HepG2 (cell line): ENCODE data around the gene TUBB4B. TPM values are rescaled to one million over a fixed set of nuclear protein-coding genes. Genes with fewer than 3 reads are reported as not detected.
A peak's percentile ranks its signal among the peaks of the same experiment; 100 is the strongest.

Experiments used
- CEBPB ChIP-seq: IDR thresholded peaks from 2 replicates; pipeline ENCODE4 v1.6.1; 2011; ENCODE audit warnings: low read depth, low read length, improper control_type of control experiment, borderline replicate concordance
- CREM ChIP-seq, 2 experiments: sonication (generic) in 1 of 2; formaldehyde crosslinking in 1 of 2; IDR thresholded peaks; 2 replicates each; pipeline versions ENCODE4 v1.4.0 to v1.6.1; 2016 to 2020; ENCODE audit warnings: antibody characterized with exemption in 1 of 2, mild to moderate bottlenecking in 1 of 2, missing genetic modification reagents in 1 of 2
- GTF3A ChIP-seq: sonication (generic); formaldehyde crosslinking; conservative IDR thresholded peaks from 2 replicates; pipeline ENCODE4 v1.4.0; 2020; ENCODE audit warnings: mild to moderate bottlenecking, missing genetic modification reagents
- KMT2B ChIP-seq: IDR thresholded peaks from 2 replicates; pipeline ENCODE4 v1.6.1; 2016; ENCODE audit warnings: missing genetic modification reagents, missing compliant biosample characterization
- LCORL ChIP-seq, 2 experiments: fragments of 450-650 bp in 1 of 2; sonication (generic) in 1 of 2; formaldehyde crosslinking in 1 of 2; IDR thresholded peaks; 2 replicates each; pipeline versions ENCODE4 v1.5.0 to v1.6.1; 2017 to 2020; ENCODE audit warnings: antibody characterized with exemption in 1 of 2, missing genetic modification reagents in 1 of 2
- NAIF1 ChIP-seq: sonication (generic); formaldehyde crosslinking; IDR thresholded peaks from 2 replicates; pipeline ENCODE4 v1.5.0; 2020; ENCODE audit warnings: mild to moderate bottlenecking, missing genetic modification reagents, borderline replicate concordance
- NFKB2 ChIP-seq: sonication (generic); formaldehyde crosslinking; IDR thresholded peaks from 2 replicates; pipeline ENCODE4 v1.4.0; 2020; ENCODE audit warnings: missing genetic modification reagents, borderline replicate concordance
- PAX8 ChIP-seq: sonication (generic); formaldehyde crosslinking; IDR thresholded peaks from 2 replicates; pipeline ENCODE4 v1.8.0; 2022; ENCODE audit warnings: mild to moderate bottlenecking, missing genetic modification reagents, borderline replicate concordance
- POGZ ChIP-seq: sonication (generic); formaldehyde crosslinking; IDR thresholded peaks from 2 replicates; pipeline ENCODE4 v1.4.0; 2020; ENCODE audit warnings: mild to moderate bottlenecking, missing genetic modification reagents
- RCOR2 ChIP-seq: IDR thresholded peaks from 2 replicates; pipeline ENCODE4 v1.6.1; 2016; ENCODE audit warnings: missing biosample characterization, missing genetic modification reagents
- REL ChIP-seq: sonication (generic); formaldehyde crosslinking; conservative IDR thresholded peaks from 2 replicates; pipeline ENCODE4 v1.8.0; 2022; ENCODE audit warnings: mild to moderate bottlenecking, missing genetic modification reagents, moderate library complexity
- U2AF2 ChIP-seq: fragments of 200-400 bp; formaldehyde crosslinking; IDR thresholded peaks from 2 replicates; pipeline ENCODE4 v1.6.1; 2017; ENCODE audit warnings: low read depth, mild to moderate bottlenecking, low read length
- YY1 ChIP-seq: IDR thresholded peaks from 2 replicates; pipeline ENCODE4 v1.6.1; 2011; ENCODE audit warnings: low read length, low read depth, moderate library complexity, mild to moderate bottlenecking; ENCODE audit not compliant: insufficient read depth, insufficient replicate concordance
- ZNF256 ChIP-seq: sonication (generic); formaldehyde crosslinking; conservative IDR thresholded peaks from 2 replicates; pipeline ENCODE4 v1.4.0; 2020; ENCODE audit warnings: missing genetic modification reagents
- ZNF260 ChIP-seq: sonication (generic); formaldehyde crosslinking; IDR thresholded peaks from 2 replicates; pipeline ENCODE4 v1.4.0; 2020; ENCODE audit warnings: missing genetic modification reagents, low read depth, mild to moderate bottlenecking, borderline replicate concordance
- ZNF333 ChIP-seq: sonication (generic); formaldehyde crosslinking; IDR thresholded peaks from 2 replicates; pipeline ENCODE4 v1.4.0; 2020; ENCODE audit warnings: mild to moderate bottlenecking, missing genetic modification reagents, borderline replicate concordance
- ZNF337 ChIP-seq: sonication (generic); formaldehyde crosslinking; IDR thresholded peaks from 2 replicates; pipeline ENCODE4 v1.5.1; 2020; ENCODE audit warnings: missing genetic modification reagents, low read depth, mild to moderate bottlenecking, borderline replicate concordance
- ZNF570 ChIP-seq: sonication (generic); formaldehyde crosslinking; IDR thresholded peaks from 2 replicates; pipeline ENCODE4 v1.4.0; 2020; ENCODE audit warnings: mild to moderate bottlenecking, missing genetic modification reagents, borderline replicate concordance
- ZNF766 ChIP-seq: sonication (generic); formaldehyde crosslinking; IDR thresholded peaks from 2 replicates; pipeline ENCODE4 v1.5.0; 2020; ENCODE audit warnings: missing genetic modification reagents, borderline replicate concordance
- polyA plus RNA-seq, 8 experiments: library from polyadenylated mRNA; depleted of rRNA in 3 of 8; stranded (reverse) in 7 of 8; unstranded in 1 of 8; fragments of >200 nt; fragmentation: Illumina TruSeq in 4 of 8; extraction: Trizol in 4 of 8; gene quantifications; 2 replicates each; pipeline versions ENCODE4 v1.2.1 to v1.2.3, GENCODE V29; 2011 to 2016; ENCODE audit warnings: low read depth in 4 of 8, missing spikeins in 1 of 8, mixed read lengths in 1 of 8; ENCODE audit not compliant: insufficient read depth in 1 of 8
- total RNA-seq, 5 experiments: library from RNA; depleted of rRNA; stranded (reverse); fragments of >200 nt; fragmentation: Illumina TruSeq; extraction: Trizol; gene quantifications; 2 replicates each; pipeline ENCODE4 v1.2.3, GENCODE V29; 2016; ENCODE audit warnings: low read depth in 1 of 5
- TF ChIP-seq, protein P1 (sequence below): sonication (generic); IDR thresholded peaks from 2 replicates; pipeline ENCODE4 v1.6.1; 2016; ENCODE audit warnings: low read depth, borderline replicate concordance
- TF ChIP-seq, protein P2 (sequence below): sonication (generic); formaldehyde crosslinking; IDR thresholded peaks from 2 replicates; pipeline ENCODE4 v1.4.0; 2020; ENCODE audit warnings: missing genetic modification reagents, mild to moderate bottlenecking, borderline replicate concordance
- TF ChIP-seq, protein P3 (sequence below): IDR thresholded peaks from 2 replicates; pipeline ENCODE4 v1.6.1; 2016; ENCODE audit warnings: low read depth

The TUBB4B gene
- total and polyA plus RNA-seq, 2 of the 13 experiments (the other 11 are each of a cell fraction or from before 2014, with no cell fraction given) = 182 to 412 TPM

DNA sequence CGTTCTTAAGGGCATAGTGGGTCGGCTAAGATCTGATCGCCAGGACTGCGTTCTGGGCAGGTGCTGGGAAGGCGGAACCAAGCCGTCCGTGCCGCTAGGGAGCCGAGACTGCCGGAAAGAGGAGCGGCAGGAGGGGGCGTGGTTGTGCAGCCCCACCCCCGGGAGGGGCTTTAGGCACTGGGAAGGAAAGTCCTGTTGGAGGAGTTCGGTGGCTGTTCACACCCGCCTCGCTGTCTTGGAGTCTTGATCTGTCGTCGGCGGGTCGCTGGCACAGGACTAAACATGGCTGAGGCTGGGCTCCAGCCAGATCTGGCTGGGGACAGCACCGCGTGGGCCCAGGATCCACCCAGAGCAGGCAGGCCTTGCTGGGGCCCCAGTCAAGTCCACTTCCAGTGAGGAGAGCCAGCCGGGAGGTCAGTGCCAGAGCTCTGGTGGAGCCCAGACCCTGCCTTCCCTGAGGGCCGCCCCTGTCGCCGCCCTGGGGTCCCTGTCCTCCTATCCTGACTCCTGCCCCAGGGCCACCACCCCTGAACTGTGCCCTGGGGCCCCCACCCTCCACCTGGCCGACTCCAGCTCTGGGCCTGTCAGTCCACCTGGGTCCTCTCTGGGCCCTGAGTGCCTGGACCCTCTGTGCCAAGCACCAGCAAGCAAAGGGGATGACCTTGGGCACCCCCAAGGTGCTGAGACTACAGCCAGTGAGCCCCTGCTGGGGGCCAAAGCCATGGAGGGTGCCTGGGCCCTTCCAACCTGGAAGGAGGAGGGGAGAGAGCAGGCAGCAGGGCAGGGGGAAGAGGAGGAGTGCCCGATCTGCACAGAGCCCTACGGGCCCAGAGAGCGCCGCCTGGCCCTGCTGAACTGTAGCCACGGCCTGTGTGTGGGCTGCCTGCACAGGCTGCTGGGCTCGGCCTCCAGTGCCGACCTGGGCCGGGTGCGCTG lies 23.5 kb upstream of the TUBB4B start (continued):
- TF ChIP-seq, protein P1, sequence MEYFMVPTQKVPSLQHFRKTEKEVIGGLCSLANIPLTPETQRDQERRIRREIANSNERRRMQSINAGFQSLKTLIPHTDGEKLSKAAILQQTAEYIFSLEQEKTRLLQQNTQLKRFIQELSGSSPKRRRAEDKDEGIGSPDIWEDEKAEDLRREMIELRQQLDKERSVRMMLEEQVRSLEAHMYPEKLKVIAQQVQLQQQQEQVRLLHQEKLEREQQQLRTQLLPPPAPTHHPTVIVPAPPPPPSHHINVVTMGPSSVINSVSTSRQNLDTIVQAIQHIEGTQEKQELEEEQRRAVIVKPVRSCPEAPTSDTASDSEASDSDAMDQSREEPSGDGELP = peak; percentile 11; the same call in 1 of the 2 replicates
- no peak for TF ChIP-seq GTF3A
- no peak for TF ChIP-seq CEBPB
- TF ChIP-seq LCORL (IDR thresholded peaks at IDR 0.05) = no peak
- TF ChIP-seq LCORL (CRISPR knock-in tag; IDR thresholded peaks at IDR 0.05) = peak; percentile 69
- no peak for TF ChIP-seq RCOR2
- no peak for TF ChIP-seq U2AF2
- no peak for TF ChIP-seq ZNF333 (CRISPR knock-in tag)
- no peak for TF ChIP-seq NAIF1 (CRISPR knock-in tag)
- TF ChIP-seq, protein P2, sequence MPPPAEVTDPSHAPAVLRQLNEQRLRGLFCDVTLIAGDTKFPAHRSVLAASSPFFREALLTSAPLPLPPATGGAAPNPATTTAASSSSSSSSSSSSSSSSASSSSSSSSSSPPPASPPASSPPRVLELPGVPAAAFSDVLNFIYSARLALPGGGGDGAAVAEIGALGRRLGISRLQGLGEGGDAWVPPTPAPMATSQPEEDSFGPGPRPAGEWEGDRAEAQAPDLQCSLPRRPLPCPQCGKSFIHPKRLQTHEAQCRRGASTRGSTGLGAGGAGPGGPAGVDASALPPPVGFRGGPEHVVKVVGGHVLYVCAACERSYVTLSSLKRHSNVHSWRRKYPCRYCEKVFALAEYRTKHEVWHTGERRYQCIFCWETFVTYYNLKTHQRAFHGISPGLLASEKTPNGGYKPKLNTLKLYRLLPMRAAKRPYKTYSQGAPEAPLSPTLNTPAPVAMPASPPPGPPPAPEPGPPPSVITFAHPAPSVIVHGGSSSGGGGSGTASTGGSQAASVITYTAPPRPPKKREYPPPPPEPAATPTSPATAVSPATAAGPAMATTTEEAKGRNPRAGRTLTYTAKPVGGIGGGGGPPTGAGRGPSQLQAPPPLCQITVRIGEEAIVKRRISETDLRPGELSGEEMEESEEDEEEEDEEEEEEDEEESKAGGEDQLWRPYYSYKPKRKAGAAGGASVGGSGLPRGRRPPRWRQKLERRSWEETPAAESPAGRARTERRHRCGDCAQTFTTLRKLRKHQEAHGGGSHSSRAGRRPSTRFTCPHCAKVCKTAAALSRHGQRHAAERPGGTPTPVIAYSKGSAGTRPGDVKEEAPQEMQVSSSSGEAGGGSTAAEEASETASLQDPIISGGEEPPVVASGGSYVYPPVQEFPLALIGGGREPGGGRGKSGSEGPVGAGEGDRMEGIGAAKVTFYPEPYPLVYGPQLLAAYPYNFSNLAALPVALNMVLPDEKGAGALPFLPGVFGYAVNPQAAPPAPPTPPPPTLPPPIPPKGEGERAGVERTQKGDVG (CRISPR knock-in tag) = no peak
- TF ChIP-seq KMT2B (CRISPR knock-in tag) = no peak
- TF ChIP-seq ZNF260 (CRISPR knock-in tag) = no peak
- TF ChIP-seq CREM (IDR thresholded peaks at IDR 0.05) = peak; percentile 20; the same call in 1 of the 2 replicates
- TF ChIP-seq CREM (CRISPR knock-in tag; IDR thresholded peaks at IDR 0.05) = no peak
- TF ChIP-seq ZNF570 (CRISPR knock-in tag) = no peak
- no peak for TF ChIP-seq ZNF256
- TF ChIP-seq, protein P3, sequence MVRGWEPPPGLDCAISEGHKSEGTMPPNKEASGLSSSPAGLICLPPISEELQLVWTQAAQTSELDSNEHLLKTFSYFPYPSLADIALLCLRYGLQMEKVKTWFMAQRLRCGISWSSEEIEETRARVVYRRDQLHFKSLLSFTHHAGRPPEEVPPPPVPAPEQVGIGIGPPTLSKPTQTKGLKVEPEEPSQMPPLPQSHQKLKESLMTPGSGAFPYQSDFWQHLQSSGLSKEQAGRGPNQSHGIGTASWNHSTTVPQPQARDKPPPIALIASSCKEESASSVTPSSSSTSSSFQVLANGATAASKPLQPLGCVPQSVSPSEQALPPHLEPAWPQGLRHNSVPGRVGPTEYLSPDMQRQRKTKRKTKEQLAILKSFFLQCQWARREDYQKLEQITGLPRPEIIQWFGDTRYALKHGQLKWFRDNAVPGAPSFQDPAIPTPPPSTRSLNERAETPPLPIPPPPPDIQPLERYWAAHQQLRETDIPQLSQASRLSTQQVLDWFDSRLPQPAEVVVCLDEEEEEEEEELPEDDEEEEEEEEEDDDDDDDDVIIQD = peak; percentile 34; the same call in 1 of the 2 replicates
- peak; percentile 69 for TF ChIP-seq YY1
- no peak for TF ChIP-seq ZNF766 (CRISPR knock-in tag)
- peak; percentile 65; the same call in 1 of the 2 replicates for TF ChIP-seq NFKB2 (CRISPR knock-in tag)
- 0 out of 2 replicates have a peak, but pooled peaks have one; percentile 41 for TF ChIP-seq PAX8 (CRISPR knock-in tag)
- peak; percentile 73; the same call in 1 of the 2 replicates for TF ChIP-seq ZNF337 (CRISPR knock-in tag)
- no peak for TF ChIP-seq REL
- TF ChIP-seq POGZ (CRISPR knock-in tag) = no peak
